Thoracic aorta (tissue), 2 donors: Measurements from ENCODE around the gene ALDH3A2. TPM values are rescaled to one million over a fixed set of nuclear protein-coding genes. Genes with fewer than 3 reads are reported as not detected.

Source experiments
- ATAC-seq: fragments of 150-250 bp; one replicate; pipeline ENCODE4 v1.8.0; 2017; ENCODE audit warnings: low read depth; ENCODE audit not compliant: insufficient number of reproducible peaks, low FRiP score
- DNase-seq: peaks from one replicate; pipeline ENCODE4 v3.0.0-alpha.2; 2020; ENCODE audit warnings: low spot score
- H3K27ac ChIP-seq, 2 donors: fragments of 200-600 bp; sonication (generic); 1 replicate in 1 of 2; 2 replicates in 1 of 2; pipeline ENCODE4 v1.5.1; 2016; ENCODE audit warnings: mild to moderate bottlenecking in 2 of 2, moderate library complexity in 2 of 2
- H3K27me3 ChIP-seq: fragments of 200-600 bp; sonication (generic); replicated peaks from 2 replicates; pipeline ENCODE4 v1.6.0; 2016; ENCODE audit warnings: mild to moderate bottlenecking; ENCODE audit not compliant: insufficient read depth
- H3K36me3 ChIP-seq: fragments of 200-600 bp; sonication (generic); one replicate; pipeline ENCODE4 v1.5.1; 2016
- H3K4me1 ChIP-seq, 2 donors: fragments of 200-600 bp; sonication (generic); 1 replicate in 1 of 2; 2 replicates in 1 of 2; pipeline versions ENCODE4 v1.5.1 to v1.6.0; 2016; ENCODE audit warnings: low read depth in 2 of 2, mild to moderate bottlenecking in 1 of 2; ENCODE audit not compliant: control insufficient read depth in 1 of 2
- H3K4me3 ChIP-seq: fragments of 200-600 bp; sonication (generic); 2 replicates; pipeline ENCODE4 v1.5.1; 2016; ENCODE audit warnings: mild to moderate bottlenecking
- H3K9me3 ChIP-seq: fragments of 200-600 bp; sonication (generic); 2 replicates; pipeline ENCODE4 v1.5.1; 2016
- total RNA-seq, 2 donors: library from RNA; depleted of rRNA; stranded (reverse); fragments of >200 nt; gene quantifications; one replicate each; pipeline versions ENCODE4 v1.1.0 to v1.2.3, GENCODE V29; 2016
- TF ChIP-seq, protein P1 (sequence below): fragments of 200-600 bp; sonication (generic); IDR thresholded peaks from one replicate; pipeline ENCODE4 v1.5.1; 2019; ENCODE audit warnings: antibody characterized with exemption

The ALDH3A2 gene
- total RNA-seq, 2 donors from 2014 or later, result 98.1 to 125 TPM

DNA sequence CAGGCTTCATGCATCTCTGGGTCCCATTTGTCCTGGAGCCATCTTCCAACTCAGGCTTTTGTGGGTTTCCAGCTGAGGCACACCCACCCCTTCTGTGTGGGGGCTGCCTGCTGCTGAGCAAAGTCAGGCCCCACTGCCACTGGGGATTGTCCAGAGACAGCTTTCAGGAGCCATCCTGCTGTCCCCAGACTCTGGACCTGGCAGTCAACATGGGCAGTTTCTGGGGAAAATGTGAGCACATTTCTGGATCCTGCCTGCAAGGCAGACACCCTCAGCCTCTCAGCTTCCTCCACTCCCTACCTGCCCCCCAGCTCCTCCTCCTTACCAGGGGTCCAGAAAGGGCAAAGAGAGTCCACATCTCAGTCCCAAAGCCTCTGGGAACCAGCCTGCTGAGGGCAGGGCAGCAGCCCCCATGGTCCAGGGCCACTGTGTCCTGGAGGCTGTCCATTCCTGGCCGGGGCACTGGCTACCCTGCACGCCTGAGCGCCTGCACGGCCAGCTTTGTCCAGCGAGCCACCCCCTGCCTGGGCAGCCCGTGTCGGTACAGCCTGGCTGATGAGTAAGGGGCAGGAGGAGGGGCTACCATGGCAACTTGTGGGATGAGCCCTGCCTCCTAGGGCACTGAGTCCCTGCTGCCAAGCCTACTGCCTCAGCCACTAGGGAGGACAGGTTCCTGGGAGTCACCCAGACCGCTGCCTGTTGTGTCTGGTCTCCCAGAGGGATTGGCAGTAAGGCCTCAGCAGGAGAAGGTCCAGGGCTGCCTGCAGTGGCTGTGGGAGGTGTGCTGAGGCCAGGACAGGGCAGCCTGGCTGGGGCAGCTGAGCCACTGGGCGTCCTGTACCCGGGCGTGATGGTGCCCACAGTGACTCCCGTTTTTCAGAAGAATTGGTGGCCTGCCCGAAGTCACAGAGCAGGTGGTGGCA, 67.8 kb downstream of the ALDH3A2 start, which contains the start of gene SLC47A2:
SLC47A2 (minus strand) TSS at position 477 of the 923 bp plus-strand sequence; CDS start at position 448, 29 bp downstream.
- Histone ChIP-seq H3K4me3 (no peak within 1 kb of the TSS), H3K27me3 (no peaks in the 10 kb centered on the region), H3K4me1 (no peaks in the 10 kb centered on the region), H3K36me3 (no peaks in the 10 kb centered on the region), H3K9me3 (no peaks in the 10 kb centered on the region), H3K27ac (no peak within 1 kb of the TSS)
- TF ChIP-seq, protein P1, sequence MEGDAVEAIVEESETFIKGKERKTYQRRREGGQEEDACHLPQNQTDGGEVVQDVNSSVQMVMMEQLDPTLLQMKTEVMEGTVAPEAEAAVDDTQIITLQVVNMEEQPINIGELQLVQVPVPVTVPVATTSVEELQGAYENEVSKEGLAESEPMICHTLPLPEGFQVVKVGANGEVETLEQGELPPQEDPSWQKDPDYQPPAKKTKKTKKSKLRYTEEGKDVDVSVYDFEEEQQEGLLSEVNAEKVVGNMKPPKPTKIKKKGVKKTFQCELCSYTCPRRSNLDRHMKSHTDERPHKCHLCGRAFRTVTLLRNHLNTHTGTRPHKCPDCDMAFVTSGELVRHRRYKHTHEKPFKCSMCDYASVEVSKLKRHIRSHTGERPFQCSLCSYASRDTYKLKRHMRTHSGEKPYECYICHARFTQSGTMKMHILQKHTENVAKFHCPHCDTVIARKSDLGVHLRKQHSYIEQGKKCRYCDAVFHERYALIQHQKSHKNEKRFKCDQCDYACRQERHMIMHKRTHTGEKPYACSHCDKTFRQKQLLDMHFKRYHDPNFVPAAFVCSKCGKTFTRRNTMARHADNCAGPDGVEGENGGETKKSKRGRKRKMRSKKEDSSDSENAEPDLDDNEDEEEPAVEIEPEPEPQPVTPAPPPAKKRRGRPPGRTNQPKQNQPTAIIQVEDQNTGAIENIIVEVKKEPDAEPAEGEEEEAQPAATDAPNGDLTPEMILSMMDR, result no peak
- no peak for ATAC-seq
- no peak for DNase-seq

DNA sequence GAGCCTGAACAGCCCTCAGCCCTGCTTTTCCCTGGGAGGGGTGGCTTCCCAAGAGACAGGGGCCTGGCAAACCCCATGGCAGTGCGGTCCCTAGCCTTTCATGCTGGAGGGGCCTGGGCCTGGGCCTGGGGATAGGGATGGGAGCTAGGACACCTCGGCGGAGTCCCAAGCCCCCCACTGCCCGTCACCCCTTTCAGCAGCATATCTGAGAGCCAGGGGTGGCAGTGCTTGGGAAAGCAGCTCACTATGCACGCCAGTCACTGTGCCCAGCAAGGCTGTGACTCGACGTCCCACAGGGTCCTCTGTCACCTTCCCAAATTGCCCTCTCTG, 68.4 kb downstream of the ALDH3A2 start:
- DNase-seq (no peak), ATAC-seq (no peak)
- no peaks in the 10 kb centered on the region for H3K36me3 ChIP-seq
- no peaks in the 10 kb centered on the region for H3K27me3 ChIP-seq
- TF ChIP-seq, protein P1, result no peak
- H3K9me3 ChIP-seq, result no peaks in the 10 kb centered on the region
- H3K4me3 ChIP-seq, result no peak overlapping the region
- no peaks in the 10 kb centered on the region for H3K4me1 ChIP-seq
- no peak overlapping the region for H3K27ac ChIP-seq

DNA sequence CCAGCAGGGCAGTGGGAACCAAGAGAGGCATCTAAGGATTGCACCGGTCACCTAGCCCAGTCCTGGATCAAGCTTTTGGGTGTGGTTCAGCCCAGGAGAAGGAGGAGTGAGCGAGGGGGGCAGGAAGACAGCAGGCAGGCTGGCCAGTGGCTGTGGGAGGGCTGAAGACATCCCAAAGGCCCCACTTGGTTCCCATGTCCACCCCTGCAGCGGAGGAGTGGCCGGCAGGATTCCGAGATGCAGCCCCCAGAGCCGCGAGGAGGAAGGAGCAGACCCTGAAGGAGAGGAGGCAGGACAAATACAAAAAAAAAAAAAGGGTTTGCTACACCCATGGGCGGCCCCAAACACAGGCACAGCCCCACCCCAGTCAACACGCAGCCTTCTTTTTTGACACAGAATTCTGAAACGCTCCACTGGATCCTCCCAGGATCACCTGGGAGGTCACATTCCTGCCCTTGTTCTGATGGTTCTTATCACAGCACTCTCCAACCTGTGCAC, 68.9 kb downstream of the ALDH3A2 start:
- Histone ChIP-seq H3K27me3 (no peaks in the 10 kb centered on the region), H3K4me1 (no peaks in the 10 kb centered on the region), H3K36me3 (no peaks in the 10 kb centered on the region), H3K9me3 (no peaks in the 10 kb centered on the region), H3K27ac (no peak overlapping the region), H3K4me3 (no peak overlapping the region)
- DNase-seq (no peak), ATAC-seq (no peak)
- TF ChIP-seq, protein P1, result no peak

DNA sequence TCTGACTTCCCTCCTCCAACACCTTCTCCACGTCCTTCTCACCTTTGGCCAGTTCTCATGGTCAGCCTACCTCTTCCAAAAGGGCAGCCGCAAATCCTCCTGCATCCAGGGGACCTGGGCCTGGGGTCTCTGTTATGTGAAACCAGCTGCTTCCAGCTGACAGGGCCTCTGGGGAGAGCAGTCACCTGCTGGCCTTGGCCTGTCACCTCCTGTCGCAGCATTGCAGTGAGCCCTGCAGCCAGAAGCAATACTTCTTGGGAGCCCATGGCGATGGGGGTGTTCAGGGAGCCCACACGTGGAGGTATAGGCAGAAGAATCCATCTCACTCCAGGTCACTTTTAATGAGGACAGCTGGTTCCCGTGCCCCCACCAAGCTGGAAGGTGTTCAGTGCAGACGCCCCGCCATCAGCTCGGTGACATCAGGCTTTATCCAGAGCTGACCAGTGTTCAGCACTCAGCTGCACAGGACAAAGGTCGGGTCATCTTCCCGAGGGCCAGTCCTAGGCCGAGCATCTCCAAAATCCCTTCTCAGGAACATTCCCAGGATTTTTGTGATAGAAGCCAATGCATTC, 69.6 kb downstream of the ALDH3A2 start:
- no peak overlapping the region for H3K4me3 ChIP-seq
- H3K4me1 ChIP-seq, result no peaks in the 10 kb centered on the region
- no peaks in the 10 kb centered on the region for H3K9me3 ChIP-seq
- no peak overlapping the region for H3K27ac ChIP-seq
- H3K27me3 ChIP-seq, result no peaks in the 10 kb centered on the region
- TF ChIP-seq, protein P1, result no peak
- DNase-seq, result no peak
- no peak for ATAC-seq
- no peaks in the 10 kb centered on the region for H3K36me3 ChIP-seq

DNA sequence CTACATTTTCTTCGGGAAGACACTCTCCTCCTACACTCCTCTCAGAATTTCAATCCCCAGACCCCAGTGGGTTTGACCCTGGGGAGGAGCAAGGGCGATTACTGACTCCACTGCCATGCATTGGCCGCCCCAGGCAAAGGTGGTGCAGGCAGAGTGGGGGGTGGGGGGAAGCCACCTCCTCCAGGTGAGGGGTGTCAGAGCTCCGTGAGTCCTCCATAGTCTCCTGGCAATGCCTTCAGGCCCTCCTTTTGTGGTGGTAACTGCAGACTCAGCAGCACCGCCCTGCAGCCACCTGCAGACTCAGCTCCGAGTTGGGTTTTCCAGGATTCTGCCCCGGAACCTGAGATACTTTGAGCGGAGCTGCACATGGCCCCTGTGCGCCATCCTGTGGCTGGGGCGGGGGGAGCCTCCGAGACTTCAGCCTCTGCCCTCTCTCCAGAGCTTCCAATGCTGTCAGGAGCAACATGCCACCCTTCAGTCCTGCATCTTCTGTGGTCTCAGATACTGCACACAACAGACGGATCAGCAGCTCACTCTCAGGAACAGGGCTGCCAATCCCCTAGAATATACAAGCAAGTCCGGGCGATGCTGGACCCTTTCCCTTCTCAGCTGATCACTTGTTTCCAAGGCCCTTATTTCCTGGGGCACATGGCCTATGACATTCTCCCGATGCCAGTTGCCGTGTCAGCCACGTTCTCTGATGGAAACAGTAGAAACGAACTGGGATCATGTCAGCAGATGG, 70.2 kb downstream of the ALDH3A2 start:
- Histone ChIP-seq H3K36me3 (no peaks in the 10 kb centered on the region), H3K27me3 (no peaks in the 10 kb centered on the region), H3K4me1 (no peaks in the 10 kb centered on the region), H3K4me3 (no peak overlapping the region), H3K9me3 (no peaks in the 10 kb centered on the region), H3K27ac (no peak overlapping the region)
- no peak for ATAC-seq
- no peak for DNase-seq
- TF ChIP-seq, protein P1, result no peak
